Measurements from ENCODE around the gene EIF2S1. TPM values are rescaled to one million over a fixed set of nuclear protein-coding genes. Genes with fewer than 3 reads are reported as not detected.

EIF2S1 gene
- total and polyA plus RNA-seq, 4 donors, result 32.3 to 84.6 (median 70.1) TPM

DNA sequence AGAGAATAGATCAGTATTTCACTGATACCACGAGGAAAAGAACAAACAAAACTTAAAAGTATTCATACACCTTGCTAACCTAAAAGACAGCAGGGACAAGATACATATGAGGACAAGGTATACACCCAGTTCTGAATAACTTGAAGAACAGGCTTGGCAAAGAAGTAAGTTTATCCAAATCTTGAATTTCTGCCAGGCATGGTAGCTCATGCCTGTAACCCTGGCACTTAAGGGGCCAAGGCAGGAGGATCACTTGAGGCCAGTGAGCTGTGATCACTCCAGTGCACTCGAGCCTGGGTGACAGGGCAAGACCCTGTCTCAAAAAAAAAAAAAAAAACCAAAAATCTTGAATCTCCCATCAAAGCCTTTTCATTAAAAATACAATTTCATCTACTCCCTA, 25.0 kb downstream of the EIF2S1 start (continued):
- TF ChIP-seq, protein P1, sequence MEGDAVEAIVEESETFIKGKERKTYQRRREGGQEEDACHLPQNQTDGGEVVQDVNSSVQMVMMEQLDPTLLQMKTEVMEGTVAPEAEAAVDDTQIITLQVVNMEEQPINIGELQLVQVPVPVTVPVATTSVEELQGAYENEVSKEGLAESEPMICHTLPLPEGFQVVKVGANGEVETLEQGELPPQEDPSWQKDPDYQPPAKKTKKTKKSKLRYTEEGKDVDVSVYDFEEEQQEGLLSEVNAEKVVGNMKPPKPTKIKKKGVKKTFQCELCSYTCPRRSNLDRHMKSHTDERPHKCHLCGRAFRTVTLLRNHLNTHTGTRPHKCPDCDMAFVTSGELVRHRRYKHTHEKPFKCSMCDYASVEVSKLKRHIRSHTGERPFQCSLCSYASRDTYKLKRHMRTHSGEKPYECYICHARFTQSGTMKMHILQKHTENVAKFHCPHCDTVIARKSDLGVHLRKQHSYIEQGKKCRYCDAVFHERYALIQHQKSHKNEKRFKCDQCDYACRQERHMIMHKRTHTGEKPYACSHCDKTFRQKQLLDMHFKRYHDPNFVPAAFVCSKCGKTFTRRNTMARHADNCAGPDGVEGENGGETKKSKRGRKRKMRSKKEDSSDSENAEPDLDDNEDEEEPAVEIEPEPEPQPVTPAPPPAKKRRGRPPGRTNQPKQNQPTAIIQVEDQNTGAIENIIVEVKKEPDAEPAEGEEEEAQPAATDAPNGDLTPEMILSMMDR (IDR thresholded peaks at IDR 0.05; ENCODE audit: low read depth, low read length, missing input control), result no peak

DNA sequence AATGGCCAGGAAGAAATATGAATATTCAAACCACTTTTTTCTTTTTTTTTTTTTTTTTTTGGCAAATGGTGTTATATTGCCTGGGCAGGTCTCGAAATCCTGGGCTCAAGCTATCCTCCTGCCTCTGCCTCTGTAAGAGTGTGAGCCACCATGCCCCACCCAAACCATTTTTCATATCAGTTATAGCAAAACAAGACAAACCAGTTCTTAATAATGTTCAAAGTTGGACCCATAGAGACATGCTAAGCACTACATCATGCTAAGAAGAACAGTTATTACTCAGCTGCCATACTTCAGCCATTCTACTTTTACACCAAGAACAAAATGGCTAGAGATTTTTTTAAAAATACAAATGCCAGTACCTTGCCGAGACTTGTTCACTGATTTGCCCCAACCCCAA, 25.5 kb downstream of the EIF2S1 start:
- Histone ChIP-seq H3K4me3 (ENCODE audit: low read depth in 1 of 3, low read length in 3 of 3) (no peak overlapping the region), H3K9me3 (ENCODE audit: control insufficient read depth in 4 of 4, low read length in 3 of 4) (no peaks in the 10 kb centered on the region), H3K4me1 (ENCODE audit: control insufficient read depth in 4 of 4, insufficient read depth in 4 of 4, low read length in 3 of 4) (peaks cover 2 to 10% (median 5%) of the 10 kb centered on the region in 4 donors), H3K36me3 (ENCODE audit: control insufficient read depth in 4 of 4, insufficient read depth in 3 of 4, low read depth in 1 of 4, low read length in 3 of 4) (peaks cover 0 to 51% (median 48%) of the 10 kb centered on the region in 4 donors), H3K9ac (ENCODE audit: low read depth in 1 of 2, low read length in 2 of 2) (no peak overlapping the region), H3K27ac (ENCODE audit: low read depth in 1 of 2, low read length in 2 of 2) (no peak overlapping the region), H3K27me3 (ENCODE audit: control insufficient read depth in 4 of 4, insufficient read depth in 4 of 4, low read length in 3 of 4) (no peaks in the 10 kb centered on the region)
- no peak for DNase-seq (ENCODE audit: low spot score)
- 95% methylated on average over 2 of the region's 2 CpGs for WGBS
- TF ChIP-seq HNF4G (IDR thresholded peaks at IDR 0.05) (no peak), FOXA1 (IDR thresholded peaks at IDR 0.05) (no peak), EGR1 (IDR thresholded peaks at IDR 0.05; ENCODE audit: low read depth in 2 of 2) (no peak), SP1 (IDR thresholded peaks at IDR 0.05) (no peak), FOXA2 (IDR thresholded peaks at IDR 0.05) (no peak), NR2F2 (IDR thresholded peaks at IDR 0.05) (no peak), JUND (IDR thresholded peaks at IDR 0.05) (no peak), TAF1 (conservative IDR thresholded peaks at IDR 0.05) (no peak)
- TF ChIP-seq, protein P2, sequence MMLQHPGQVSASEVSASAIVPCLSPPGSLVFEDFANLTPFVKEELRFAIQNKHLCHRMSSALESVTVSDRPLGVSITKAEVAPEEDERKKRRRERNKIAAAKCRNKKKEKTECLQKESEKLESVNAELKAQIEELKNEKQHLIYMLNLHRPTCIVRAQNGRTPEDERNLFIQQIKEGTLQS (IDR thresholded peaks at IDR 0.05), result no peak
- TF ChIP-seq, protein P3, sequence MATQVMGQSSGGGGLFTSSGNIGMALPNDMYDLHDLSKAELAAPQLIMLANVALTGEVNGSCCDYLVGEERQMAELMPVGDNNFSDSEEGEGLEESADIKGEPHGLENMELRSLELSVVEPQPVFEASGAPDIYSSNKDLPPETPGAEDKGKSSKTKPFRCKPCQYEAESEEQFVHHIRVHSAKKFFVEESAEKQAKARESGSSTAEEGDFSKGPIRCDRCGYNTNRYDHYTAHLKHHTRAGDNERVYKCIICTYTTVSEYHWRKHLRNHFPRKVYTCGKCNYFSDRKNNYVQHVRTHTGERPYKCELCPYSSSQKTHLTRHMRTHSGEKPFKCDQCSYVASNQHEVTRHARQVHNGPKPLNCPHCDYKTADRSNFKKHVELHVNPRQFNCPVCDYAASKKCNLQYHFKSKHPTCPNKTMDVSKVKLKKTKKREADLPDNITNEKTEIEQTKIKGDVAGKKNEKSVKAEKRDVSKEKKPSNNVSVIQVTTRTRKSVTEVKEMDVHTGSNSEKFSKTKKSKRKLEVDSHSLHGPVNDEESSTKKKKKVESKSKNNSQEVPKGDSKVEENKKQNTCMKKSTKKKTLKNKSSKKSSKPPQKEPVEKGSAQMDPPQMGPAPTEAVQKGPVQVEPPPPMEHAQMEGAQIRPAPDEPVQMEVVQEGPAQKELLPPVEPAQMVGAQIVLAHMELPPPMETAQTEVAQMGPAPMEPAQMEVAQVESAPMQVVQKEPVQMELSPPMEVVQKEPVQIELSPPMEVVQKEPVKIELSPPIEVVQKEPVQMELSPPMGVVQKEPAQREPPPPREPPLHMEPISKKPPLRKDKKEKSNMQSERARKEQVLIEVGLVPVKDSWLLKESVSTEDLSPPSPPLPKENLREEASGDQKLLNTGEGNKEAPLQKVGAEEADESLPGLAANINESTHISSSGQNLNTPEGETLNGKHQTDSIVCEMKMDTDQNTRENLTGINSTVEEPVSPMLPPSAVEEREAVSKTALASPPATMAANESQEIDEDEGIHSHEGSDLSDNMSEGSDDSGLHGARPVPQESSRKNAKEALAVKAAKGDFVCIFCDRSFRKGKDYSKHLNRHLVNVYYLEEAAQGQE (IDR thresholded peaks at IDR 0.05), result no peak
- TF ChIP-seq, protein P4, sequence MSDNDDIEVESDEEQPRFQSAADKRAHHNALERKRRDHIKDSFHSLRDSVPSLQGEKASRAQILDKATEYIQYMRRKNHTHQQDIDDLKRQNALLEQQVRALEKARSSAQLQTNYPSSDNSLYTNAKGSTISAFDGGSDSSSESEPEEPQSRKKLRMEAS (IDR thresholded peaks at IDR 0.05), result no peak

DNA sequence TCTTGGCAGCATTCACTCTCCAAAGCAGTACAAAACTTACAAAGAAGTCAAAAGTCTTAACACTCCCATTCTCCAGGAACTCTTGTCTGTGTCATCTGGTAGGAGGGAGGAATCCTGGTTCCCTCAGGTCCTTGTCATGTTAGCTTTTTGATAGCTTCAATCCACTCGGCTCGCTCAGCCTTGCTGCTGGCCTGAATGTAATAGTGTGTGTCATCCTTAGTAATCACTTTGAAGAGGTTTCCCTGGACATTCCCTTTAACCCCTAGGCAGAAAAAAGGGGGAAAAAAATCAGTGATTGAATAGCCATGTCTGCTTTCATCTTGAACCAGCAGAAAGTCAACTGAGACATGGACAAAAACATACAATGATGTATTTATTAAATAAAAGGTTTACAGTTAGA, 27.1 kb downstream of the EIF2S1 start:
- TF ChIP-seq FOXA2 (IDR thresholded peaks at IDR 0.05), result no peak
- TF ChIP-seq EGR1 (IDR thresholded peaks at IDR 0.05; ENCODE audit: low read depth in 2 of 2), result no peak
- peaks cover 0 to 36% (median 33%) of the 10 kb centered on the region in 4 donors for H3K36me3 ChIP-seq (ENCODE audit: control insufficient read depth in 4 of 4, insufficient read depth in 3 of 4, low read depth in 1 of 4, low read length in 3 of 4)
- H3K9me3 ChIP-seq (ENCODE audit: control insufficient read depth in 4 of 4, low read length in 3 of 4), result no peaks in the 10 kb centered on the region
- H3K27me3 ChIP-seq (ENCODE audit: control insufficient read depth in 4 of 4, insufficient read depth in 4 of 4, low read length in 3 of 4), result no peaks in the 10 kb centered on the region
- H3K4me3 ChIP-seq (ENCODE audit: low read depth in 1 of 3, low read length in 3 of 3), result no peak overlapping the region
- WGBS, result 96% methylated on average over 2 of the region's 2 CpGs
- DNase-seq (ENCODE audit: low spot score), result no peak
- H3K4me1 ChIP-seq (ENCODE audit: control insufficient read depth in 4 of 4, insufficient read depth in 4 of 4, low read length in 3 of 4), result peaks cover 2 to 10% (median 5%) of the 10 kb centered on the region in 4 donors
- no peak overlapping the region for H3K9ac ChIP-seq (ENCODE audit: low read depth in 1 of 2, low read length in 2 of 2)
- no peak overlapping the region for H3K27ac ChIP-seq (ENCODE audit: low read depth in 1 of 2, low read length in 2 of 2)

Data from liver (tissue), 9 donors.